Right cardiac atrium (tissue), 5 donors: ENCODE data around the gene PRRC2B. TPM values are rescaled to one million over a fixed set of nuclear protein-coding genes. Genes with fewer than 3 reads are reported as not detected.
A peak's percentile ranks its signal among the peaks of the same experiment; 100 is the strongest.

Source experiments
- ATAC-seq, 2 donors: fragments of 200-7000 bp; cut with Tn5 transposase; one replicate each; pipeline versions ENCODE4 v1.8.0 to v1.9.1; 2020; ENCODE audit warnings: moderate library complexity in 2 of 2, mild to moderate bottlenecking in 1 of 2
- DNase-seq, 3 donors: peaks; one replicate each; pipeline ENCODE4 v3.0.0-alpha.2; 2020
- H3K27ac ChIP-seq: one replicate; pipeline ENCODE4 v1.5.1; 2013; ENCODE audit warnings: mild to moderate bottlenecking, low read length, control low read depth, moderate library complexity
- H3K27me3 ChIP-seq: one replicate; pipeline ENCODE4 v1.6.1; 2013; ENCODE audit not compliant: control insufficient read depth, insufficient read depth
- H3K4me1 ChIP-seq: one replicate; pipeline ENCODE4 v1.6.1; 2013; ENCODE audit warnings: low read length; ENCODE audit not compliant: control insufficient read depth, insufficient read depth
- H3K4me3 ChIP-seq: one replicate; pipeline ENCODE4 v1.5.1; 2013; ENCODE audit warnings: low read length, control low read depth
- H3K9me3 ChIP-seq: one replicate; pipeline ENCODE4 v1.6.1; 2013; ENCODE audit warnings: low read length; ENCODE audit not compliant: control insufficient read depth
- WGBS: extraction: QIAGEN DNeasy Blood & Tissue Kit; methylation state at CpG from one replicate; pipeline ENCODE4 v1.1.7; 2013; 5-methylcytosine and 5-hydroxymethylcytosine counted together
- intact Hi-C, 4 donors: fragments of 100-400 bp; cut with DNase I; formaldehyde crosslinking; loops; one replicate each; pipeline versions ENCODE4 v1.11.0 to v1.14.0; 2022 to 2023
- polyA plus RNA-seq: library from polyadenylated mRNA; stranded (reverse); fragments of 200-250 nt; gene quantifications from one replicate; pipeline ENCODE4 v1.2.3, GENCODE V29; 2013
- total RNA-seq, 4 donors: library from RNA; stranded (reverse); fragmentation: NEBNext Ultra II Directional; extraction: Animal tissue kit (Norgen Biotek cat#: 25700); gene quantifications; one replicate each; pipeline ENCODE4 v1.2.1, GENCODE V29; 2021
- donor health status: healthy with polysubstance abuse.
- donor health status: DM: no; HTN: yes; CAD: no.
- donor health status: DM: no; HTN: no; CAD: no.
- donor health status: DM: no; HTN: yes; CAD: no; lungs with severe emphysema.
- donor health status: DM: yes; HTN: yes; CAD: no.

The PRRC2B gene
- total and polyA plus RNA-seq, 5 donors: 78.1 to 175 (median 141) TPM

GRCh38 chr9:131525643-131526565, 132.0 kb downstream of the PRRC2B start:
- H3K27ac ChIP-seq: no peak overlapping the region
- ATAC-seq: peak in 1 of 2 donors; percentile 23

GRCh38 chr9:131528186-131528585, 134.3 kb downstream of the PRRC2B start:
- no peak for ATAC-seq
- Histone ChIP-seq H3K27ac (no peak overlapping the region), H3K9me3 (no peaks in the 10 kb centered on the region), H3K27me3 (no peaks in the 10 kb centered on the region), H3K4me3 (no peak overlapping the region), H3K4me1 (peaks cover 3% of the 10 kb centered on the region)
- peak in 1 of 3 donors; percentile 33 for DNase-seq
- 91% methylated on average over 7 of the region's 7 CpGs for WGBS
- intact Hi-C loops: no loop called here

More at GRCh38 chr9:131525643-131526565, 132.0 kb downstream of the PRRC2B start:
- H3K4me1 ChIP-seq: peaks cover 3% of the 10 kb centered on the region
- WGBS: 80% methylated on average over 19 of the region's 19 CpGs
- no peaks in the 10 kb centered on the region for H3K9me3 ChIP-seq
- intact Hi-C loops: no loop called here
- DNase-seq: peak in 2 of 3 donors; percentile 66 to 78
- H3K27me3 ChIP-seq: no peaks in the 10 kb centered on the region
- H3K4me3 ChIP-seq: no peak overlapping the region

DNA sequence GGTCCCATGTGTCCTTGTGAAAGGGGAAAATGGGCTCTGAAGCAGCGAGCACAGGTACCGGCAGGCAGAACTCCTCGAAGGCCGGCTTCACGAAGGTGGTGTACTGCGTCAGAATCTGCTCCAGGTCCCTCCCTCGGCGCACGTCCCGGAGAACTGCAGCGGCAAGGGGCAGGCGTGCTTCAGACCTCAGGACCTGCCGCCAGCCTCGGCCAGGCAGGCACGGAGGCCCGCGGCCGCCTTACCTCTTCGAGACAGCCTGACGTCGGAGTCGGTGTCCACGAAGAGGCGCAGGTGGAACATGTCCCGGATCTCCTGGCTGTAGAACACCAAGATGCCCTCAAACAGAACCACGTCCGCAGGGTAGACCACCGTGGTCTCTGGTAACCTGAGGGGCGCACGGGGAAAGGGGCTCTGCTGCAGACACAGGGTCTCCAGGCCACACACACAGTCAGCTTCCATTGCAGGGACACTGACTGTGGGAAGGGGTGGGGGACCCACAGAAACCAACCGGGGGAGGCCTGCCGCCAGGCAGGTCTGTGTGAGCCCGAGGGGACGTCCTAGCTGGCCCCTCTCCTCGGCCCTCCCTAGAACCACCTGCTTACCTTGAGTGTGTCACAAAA, 135.1 kb downstream of the PRRC2B start:
- Histone ChIP-seq H3K9me3 (no peaks in the 10 kb centered on the region), H3K27me3 (no peaks in the 10 kb centered on the region), H3K4me1 (peaks cover 3% of the 10 kb centered on the region), H3K4me3 (no peak overlapping the region), H3K27ac (no peak overlapping the region)
- intact Hi-C loops: no loop called here
- ATAC-seq: no peak
- WGBS: 96% methylated on average over 35 of the region's 35 CpGs
- DNase-seq: peak in 1 of 3 donors; percentile 53

DNA sequence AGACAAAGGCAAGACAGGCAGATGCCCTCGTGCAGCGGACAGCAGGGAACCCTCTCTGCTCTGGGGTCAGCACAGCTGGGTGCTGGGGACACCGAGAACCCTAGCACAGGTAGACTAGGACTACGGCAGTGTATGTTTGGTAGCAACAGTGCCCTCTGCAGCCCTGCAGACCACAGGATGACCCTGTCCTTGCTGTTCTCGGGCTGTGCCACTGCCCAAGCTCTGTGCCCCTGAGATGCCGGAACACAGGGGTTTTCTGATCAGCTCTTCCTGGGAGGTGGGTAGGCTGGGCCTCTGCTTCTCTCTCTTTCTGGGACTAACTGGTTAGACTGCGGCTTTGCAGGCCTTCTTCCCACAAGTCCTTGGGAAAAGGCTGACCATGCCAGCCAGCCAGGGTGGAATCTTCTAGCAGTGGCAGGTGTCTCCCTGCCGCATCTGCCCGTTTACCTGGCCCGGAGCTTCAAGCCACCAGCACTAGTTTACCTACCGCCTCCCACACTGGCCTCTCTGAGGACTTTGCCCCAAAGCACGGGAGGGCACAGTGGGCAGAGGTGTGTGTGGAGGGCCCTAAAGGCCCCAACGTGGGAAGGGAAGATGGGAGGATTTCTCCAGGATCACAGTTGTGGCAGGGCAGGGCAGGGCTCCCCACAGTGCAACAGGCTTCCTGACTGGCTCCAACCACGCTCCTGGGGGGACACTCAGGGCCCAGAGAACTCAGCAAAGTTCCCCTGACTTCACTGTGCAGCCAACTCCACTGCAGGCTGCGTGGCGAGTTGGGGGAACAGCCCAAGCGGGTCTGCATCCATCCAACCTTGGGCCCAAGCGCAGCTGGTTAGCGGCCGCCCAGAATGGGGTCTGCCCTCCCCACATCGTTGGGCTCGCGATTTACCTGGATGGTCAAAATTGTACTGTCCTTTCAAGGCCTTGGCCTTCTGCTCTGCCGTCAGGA, 136.0 kb downstream of the PRRC2B start:
- 61% methylated on average over 24 of the region's 24 CpGs for WGBS
- intact Hi-C loops: no loop called here
- no peaks in the 10 kb centered on the region for H3K27me3 ChIP-seq
- peak overlapping the region; percentile 96 for H3K4me3 ChIP-seq
- peak in 1 of 3 donors; percentile 48 for DNase-seq
- H3K27ac ChIP-seq: no peak overlapping the region
- ATAC-seq: no peak
- no peaks in the 10 kb centered on the region for H3K9me3 ChIP-seq
- peaks cover 3% of the 10 kb centered on the region for H3K4me1 ChIP-seq

DNA sequence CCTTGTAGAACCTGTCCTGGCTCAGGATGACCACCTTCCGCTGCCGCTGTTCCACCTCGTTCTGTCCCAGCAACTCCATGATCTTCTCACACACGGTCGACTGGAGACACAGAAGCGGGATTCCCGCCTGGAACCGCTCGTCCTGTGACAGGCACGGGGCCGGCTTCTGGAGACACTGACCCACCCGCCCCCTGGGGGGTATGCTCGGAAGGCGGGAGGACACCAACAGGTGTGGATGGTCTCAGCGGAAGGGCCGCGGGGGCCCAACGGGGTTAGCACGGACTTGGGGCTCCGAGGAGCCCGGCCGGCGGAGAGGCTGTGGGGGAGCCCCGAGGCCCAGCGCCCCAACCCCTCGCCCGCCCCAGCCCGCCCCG, 136.6 kb downstream of the PRRC2B start:
- ATAC-seq (peak in 1 of 2 donors; percentile 1), DNase-seq (peak in 2 of 3 donors; percentile 70 to 73)
- H3K27me3 ChIP-seq: no peaks in the 10 kb centered on the region
- H3K4me1 ChIP-seq: peaks cover 3% of the 10 kb centered on the region
- no peak overlapping the region for H3K27ac ChIP-seq
- intact Hi-C loops: no loop called here
- WGBS: 3% methylated on average over 29 of the region's 29 CpGs
- no peaks in the 10 kb centered on the region for H3K9me3 ChIP-seq
- H3K4me3 ChIP-seq: peak overlapping the region; percentile 96

DNA sequence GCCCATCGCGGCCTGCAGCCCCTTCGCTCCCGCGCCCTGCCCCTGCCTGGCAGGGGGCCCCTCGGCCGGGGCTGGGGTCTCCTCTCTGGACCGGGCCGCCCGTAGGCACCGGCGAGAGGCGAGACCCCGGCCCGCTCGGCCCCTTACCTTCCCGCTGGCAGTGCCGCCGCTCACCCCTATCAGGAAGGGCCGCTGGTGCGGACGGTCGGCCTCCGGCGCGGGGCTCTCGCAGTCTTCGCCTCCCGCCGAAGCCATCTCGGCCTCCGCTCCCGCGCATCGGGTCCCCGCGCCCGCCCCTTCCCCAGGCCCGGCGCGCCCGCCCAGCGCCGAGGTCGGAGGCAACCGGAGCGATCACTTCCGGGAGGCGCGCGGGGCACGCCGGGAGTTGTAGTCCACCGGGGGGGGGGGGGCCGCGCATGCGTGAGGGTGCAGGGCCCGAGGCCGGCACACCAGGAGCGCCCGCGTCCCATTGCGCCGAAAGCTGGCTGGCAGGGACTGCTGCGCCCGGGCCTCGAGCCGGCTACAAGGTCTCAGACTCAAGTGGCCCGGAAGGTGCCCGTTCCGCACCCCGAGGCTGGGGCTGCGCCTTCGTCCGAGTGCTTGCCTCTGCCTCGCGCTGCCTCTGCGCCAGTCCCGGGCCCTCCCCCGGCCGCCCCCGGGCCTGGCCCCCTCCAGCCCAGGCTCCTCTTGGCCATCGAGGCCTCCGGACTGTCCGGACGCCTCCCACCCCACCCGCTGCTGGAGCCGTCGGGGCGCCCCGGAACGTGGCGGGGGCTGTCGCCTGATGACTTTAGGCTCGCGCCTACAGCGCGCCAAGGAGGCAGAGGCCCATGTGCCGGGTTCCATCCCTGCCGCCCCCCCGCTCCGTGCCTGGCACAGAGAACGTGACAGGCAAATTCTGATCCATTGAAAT, 137.3 kb downstream of the PRRC2B start, which contains the start of gene UCK1:
TSS of gene UCK1 (minus strand) at position 344 of the 913 bp plus-strand sequence. CDS start at position 255, 89 bp downstream.
- no peaks in the 10 kb centered on the region for H3K27me3 ChIP-seq
- DNase-seq (peak; percentile 84 to 94 (median 93)), ATAC-seq (peak; percentile 96 to 98)
- peak within 1 kb of the TSS; percentile 46 for H3K27ac ChIP-seq
- intact Hi-C loops: no loop called here
- H3K9me3 ChIP-seq: no peaks in the 10 kb centered on the region
- 7% methylated on average over 103 of the region's 103 CpGs for WGBS
- H3K4me1 ChIP-seq: peaks cover 3% of the 10 kb centered on the region
- peak within 1 kb of the TSS; percentile 96 for H3K4me3 ChIP-seq

DNA sequence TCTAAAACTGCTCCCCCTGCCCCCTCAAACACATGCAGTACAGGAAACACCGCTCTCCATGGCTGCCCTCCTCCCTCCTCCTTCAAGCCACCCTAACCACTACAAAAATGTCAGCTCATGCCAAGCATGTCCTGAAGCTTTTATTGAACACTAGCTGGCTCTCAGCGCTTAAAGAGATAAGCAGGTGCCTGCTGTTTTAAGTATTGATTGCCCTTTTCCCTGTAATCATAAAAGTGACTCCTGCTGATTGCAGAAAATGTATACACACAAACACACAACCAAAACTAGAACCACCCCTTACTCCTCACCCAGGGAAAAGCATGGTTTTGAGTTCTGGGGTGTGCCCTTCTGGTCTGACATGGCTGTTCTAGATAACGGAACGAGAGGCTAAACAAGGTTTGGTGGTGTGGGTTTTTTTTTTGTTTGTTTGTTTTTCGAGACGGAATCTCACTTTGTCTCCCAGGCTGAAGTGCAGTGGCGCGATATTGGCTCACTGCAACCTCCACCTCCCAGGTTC, 140.9 kb downstream of the PRRC2B start:
- no peak for ATAC-seq
- peaks cover 3% of the 10 kb centered on the region for H3K4me1 ChIP-seq
- WGBS: 54% methylated on average over 8 of the region's 8 CpGs
- no peaks in the 10 kb centered on the region for H3K27me3 ChIP-seq
- intact Hi-C loops: no loop called here
- no peaks in the 10 kb centered on the region for H3K9me3 ChIP-seq
- H3K27ac ChIP-seq: no peak overlapping the region
- no peak overlapping the region for H3K4me3 ChIP-seq
- no peak for DNase-seq

DNA sequence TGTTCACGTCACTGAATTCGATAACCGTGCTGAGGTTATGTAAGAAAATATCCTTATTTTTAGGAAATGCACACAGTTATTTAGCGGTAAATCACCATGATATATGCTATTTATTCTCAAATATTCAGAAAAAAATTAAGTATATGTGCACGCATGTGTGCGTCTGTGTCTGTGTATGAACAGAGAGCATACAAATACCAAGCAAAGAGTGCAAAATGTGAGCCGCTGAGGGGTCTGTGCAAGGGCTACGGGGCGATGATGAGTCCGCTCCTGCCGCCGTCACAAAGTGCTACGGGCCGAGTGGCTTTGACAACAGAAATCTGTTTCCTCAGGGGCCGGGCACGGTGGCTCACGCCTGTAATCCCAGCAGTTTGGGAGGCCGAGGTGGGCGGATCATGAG, 144.1 kb downstream of the PRRC2B start:
- intact Hi-C loops: no loop called here
- no peak for DNase-seq
- H3K9me3 ChIP-seq: no peaks in the 10 kb centered on the region

GRCh38 chr9:131539223-131539923, 145.5 kb downstream of the PRRC2B start:
- ATAC-seq: no peak
- no peak for DNase-seq
- H3K4me3 ChIP-seq: no peak overlapping the region
- no peaks in the 10 kb centered on the region for H3K4me1 ChIP-seq
- H3K27me3 ChIP-seq: no peaks in the 10 kb centered on the region
- no peak overlapping the region for H3K27ac ChIP-seq
- 81% methylated on average over 7 of the region's 7 CpGs for whole genome bisulfite sequencing
- peaks cover 2% of the 10 kb centered on the region for H3K9me3 ChIP-seq
- intact Hi-C loops: no loop called here

More for the DNA sequence above, 144.1 kb downstream of the PRRC2B start:
- H3K27ac ChIP-seq: no peak overlapping the region
- no peaks in the 10 kb centered on the region for H3K27me3 ChIP-seq
- no peaks in the 10 kb centered on the region for H3K4me1 ChIP-seq
- no peak for ATAC-seq
- H3K4me3 ChIP-seq: no peak overlapping the region
- WGBS: 96% methylated on average over 19 of the region's 19 CpGs
